ENCODE measurements around the gene DMBX1. TPM values are rescaled to one million over a fixed set of nuclear protein-coding genes. Genes with fewer than 3 reads are reported as not detected.

The DMBX1 gene
- total and polyA plus RNA-seq, 2 of the 4 experiments (the other 2 are of a cell fraction): not detected

GRCh38 chr1:46526013-46526690, 36.5 kb downstream of the DMBX1 start:
- no peak overlapping the region for H3K4ac ChIP-seq (ENCODE audit: low read depth, low read length)
- no peak overlapping the region for H4K91ac ChIP-seq (ENCODE audit: insufficient read depth, low read depth, low read length)
- TF ChIP-seq CEBPB (IDR thresholded peaks at IDR 0.05; ENCODE audit: low read depth, low read length) (no peak), ELK1 (IDR thresholded peaks at IDR 0.05; ENCODE audit: borderline replicate concordance, low read depth, low read length) (no peak), FOS (IDR thresholded peaks at IDR 0.05; ENCODE audit: low read depth, low read length) (no peak), CHD1 (IDR thresholded peaks at IDR 0.05; ENCODE audit: low read depth, low read length) (no peak), MXI1 (IDR thresholded peaks at IDR 0.05; ENCODE audit: borderline replicate concordance, low read depth, low read length) (no peak), MAFK (IDR thresholded peaks at IDR 0.05; ENCODE audit: low read depth, low read length) (no peak), POLR2A (IDR thresholded peaks at IDR 0.05; ENCODE audit: low read depth, low read length) (no peak)
- TF ChIP-seq, protein P1, sequence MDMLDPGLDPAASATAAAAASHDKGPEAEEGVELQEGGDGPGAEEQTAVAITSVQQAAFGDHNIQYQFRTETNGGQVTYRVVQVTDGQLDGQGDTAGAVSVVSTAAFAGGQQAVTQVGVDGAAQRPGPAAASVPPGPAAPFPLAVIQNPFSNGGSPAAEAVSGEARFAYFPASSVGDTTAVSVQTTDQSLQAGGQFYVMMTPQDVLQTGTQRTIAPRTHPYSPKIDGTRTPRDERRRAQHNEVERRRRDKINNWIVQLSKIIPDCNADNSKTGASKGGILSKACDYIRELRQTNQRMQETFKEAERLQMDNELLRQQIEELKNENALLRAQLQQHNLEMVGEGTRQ (IDR thresholded peaks at IDR 0.05; ENCODE audit: low read depth, low read length): no peak
- no peak overlapping the region for H3K18ac ChIP-seq (ENCODE audit: low read depth, low read length)
- POLR2A ChIA-PET (ENCODE audit: unreplicated experiment): no interaction called here
- H3K36me3 ChIP-seq (ENCODE audit: control insufficient read depth, insufficient read depth, low read length): no peaks in the 10 kb centered on the region
- no peak overlapping the region for H3K4me2 ChIP-seq (ENCODE audit: low read depth, low read length)
- H2BK120ac ChIP-seq (ENCODE audit: low read depth, low read length): no peak overlapping the region
- intact Hi-C loops (cut with micrococcal nuclease) (no loop called here), dilution Hi-C loops (cut with HindIII; ENCODE audit: low sequenced_read_pairs, unreplicated experiment) (no loop called here), in situ Hi-C loops (cut with MboI; ENCODE audit: low sequenced_read_pairs) (loop anchor here (5.0 kb wide), 3 partner anchors 49 to 119 kb away; no protein-coding TSS in a partner anchor)
- H3K23ac ChIP-seq (ENCODE audit: low read depth, low read length): no peak overlapping the region
- no peak overlapping the region for H4K8ac ChIP-seq (ENCODE audit: low read depth in 2 of 2, low read length in 2 of 2)
- no peaks in the 10 kb centered on the region for H3K79me1 ChIP-seq (ENCODE audit: low read depth in 1 of 2, low read length in 2 of 2)
- peaks cover 3% of the 10 kb centered on the region for H3K9me1 ChIP-seq (ENCODE audit: insufficient read depth, low read length)
- ATAC-seq (ENCODE audit: low read depth) (no peak), DNase-seq (no peak)
- no peak overlapping the region for H3K56ac ChIP-seq (ENCODE audit: extremely low read depth, insufficient read depth, low read length)
- H3K4me1 ChIP-seq (ENCODE audit: control insufficient read depth, insufficient read depth, low read length): peaks cover 7% of the 10 kb centered on the region; the same call in 1 of the 2 replicates
- no peak overlapping the region for H2AK5ac ChIP-seq (ENCODE audit: low read depth, low read length)
- no peak overlapping the region for H2BK20ac ChIP-seq (ENCODE audit: low read depth, low read length)
- no peak overlapping the region for H3K27ac ChIP-seq (ENCODE audit: insufficient read depth, low read length)
- H2AFZ ChIP-seq (replicated peaks; ENCODE audit: low read length, poor library complexity): no peak overlapping the region
- H3K9me3 ChIP-seq (ENCODE audit: control insufficient read depth, insufficient read depth, low read length): no peaks in the 10 kb centered on the region
- H2AK9ac ChIP-seq (replicated peaks; ENCODE audit: low read depth, low read length, poor library complexity): no peak overlapping the region
- H2BK15ac ChIP-seq (ENCODE audit: low read depth, low read length): no peak overlapping the region
- WGBS, 2 experiments (ENCODE audit: extremely low coverage in 2 of 2, insufficient read length in 1 of 2): 50% methylated on average over 6 of the region's 17 CpGs; no CpG with 5 or more reads in 1 of the 2 experiments
- H3K4me3 ChIP-seq (ENCODE audit: insufficient read depth, low read depth, low read length): no peak overlapping the region
- H2BK5ac ChIP-seq (ENCODE audit: low read depth, low read length, poor library complexity, severe bottlenecking): no peak overlapping the region
- H4K20me1 ChIP-seq (ENCODE audit: insufficient read depth, low read length): no peaks in the 10 kb centered on the region
- CTCF ChIA-PET: interaction anchor here (0.6 to 2.2 kb wide), 2 partner anchors 48 to 80 kb away, joined by 4 to 12 read pairs; no protein-coding TSS in a partner anchor
- no peak overlapping the region for H4K5ac ChIP-seq (ENCODE audit: low read depth, low read length)
- H3K14ac ChIP-seq (replicated peaks; ENCODE audit: low read depth, low read length): no peak overlapping the region
- H3K27me3 ChIP-seq (ENCODE audit: control insufficient read depth, insufficient read depth, low read length): peaks cover 45% of the 10 kb centered on the region
- BruUV-seq (replicated peaks): no TSS peak
- no peak overlapping the region for H3K9ac ChIP-seq (ENCODE audit: low read depth, low read length)
